Gastrocnemius medialis (tissue), 4 donors: ENCODE measurements around the gene RNPS1.

ENCODE experiments used
- CTCF ChIP-seq, 5 experiments: fragments of 450-650 bp in 3 of 5; fragments of 200-600 bp in 2 of 5; sonication (generic) in 2 of 5; IDR thresholded peaks in 4 of 5; conservative IDR thresholded peaks in 1 of 5; 1 replicate in 4 of 5; 2 replicates in 1 of 5; pipeline ENCODE4 v1.5.1; 2016 to 2019; ENCODE audit warnings: antibody characterized with exemption in 5 of 5, mild to moderate bottlenecking in 3 of 5, moderate library complexity in 3 of 5
- POLR2A ChIP-seq, 2 donors: fragments of 450-650 bp; IDR thresholded peaks; one replicate each; pipeline ENCODE4 v1.6.1; 2017; ENCODE audit warnings: antibody characterized with exemption in 2 of 2, mild to moderate bottlenecking in 2 of 2, moderate library complexity in 2 of 2

- TF ChIP-seq CTCF (IDR thresholded peaks at IDR 0.05 in 4 of 5, conservative IDR thresholded peaks at IDR 0.05 in 1 of 5) = no peak
- no peak for TF ChIP-seq POLR2A (IDR thresholded peaks at IDR 0.05)
Measured at GRCh38 chr16:2238150-2238837, 29.6 kb downstream of the RNPS1 start.
